Ishikawa (cell line): ENCODE data around the gene DNAH6.

Source experiments
- CEBPB ChIP-seq: IDR thresholded peaks from 2 replicates; pipeline ENCODE4 v1.6.1; 2012
- CREB1 ChIP-seq: IDR thresholded peaks from 2 replicates; pipeline ENCODE4 v1.6.1; 2012; ENCODE audit warnings: low read depth
- EGR1 ChIP-seq: IDR thresholded peaks from 2 replicates; pipeline ENCODE4 v1.6.1; 2012
- MAX ChIP-seq: IDR thresholded peaks from 2 replicates; pipeline ENCODE4 v1.6.1; 2012
- RAD21 ChIP-seq: IDR thresholded peaks from 2 replicates; pipeline ENCODE4 v1.6.1; 2012; ENCODE audit warnings: low read depth
- REST ChIP-seq: IDR thresholded peaks from 2 replicates; pipeline ENCODE4 v1.6.1; 2012; ENCODE audit warnings: low read depth, mild to moderate bottlenecking
- TAF1 ChIP-seq: IDR thresholded peaks from 2 replicates; pipeline ENCODE4 v1.6.1; 2012; ENCODE audit warnings: low read depth, mild to moderate bottlenecking
- TCF12 ChIP-seq: IDR thresholded peaks from 2 replicates; pipeline ENCODE4 v1.6.1; 2012; ENCODE audit warnings: low read depth
- USF1 ChIP-seq: IDR thresholded peaks from 2 replicates; pipeline ENCODE4 v1.6.1; 2012
- YY1 ChIP-seq: IDR thresholded peaks from 2 replicates; pipeline ENCODE4 v1.6.1; 2012; ENCODE audit warnings: low read depth

GRCh38 chr2:84844141-84844540 is 327.8 kb downstream of the DNAH6 start:
- TF ChIP-seq MAX = no peak
- TF ChIP-seq CEBPB = no peak
- TF ChIP-seq YY1 = no peak
- TF ChIP-seq CREB1 = no peak
- no peak for TF ChIP-seq TAF1
- no peak for TF ChIP-seq REST
- TF ChIP-seq TCF12 = no peak
- no peak for TF ChIP-seq EGR1
- TF ChIP-seq RAD21 = no peak
- TF ChIP-seq USF1 = no peak
